HG02678 (cell line): ENCODE data around the gene CYP1A2.
A peak's percentile ranks its signal among the peaks of the same experiment; 100 is the strongest.
"Not testable (repeated sequence)": the region's sequence is repeated elsewhere in the genome, so short reads cannot be mapped to it uniquely, and the experiment has no call there.

ENCODE experiments used
- ATAC-seq: cut with Tn5 transposase; IDR thresholded peaks from one replicate; pipeline ENCODE4 v1.9.1; 2021; ENCODE audit warnings: mild to moderate bottlenecking, moderate library complexity; ENCODE audit not compliant: unreplicated experiment

Gene CYP1A2

GRCh38 chr15:74775894-74776293 lies 27.2 kb downstream of the CYP1A2 start:
- ATAC-seq: no peak

GRCh38 chr15:74776821-74777768 lies 28.4 kb downstream of the CYP1A2 start:
- ATAC-seq: peak; percentile 40

DNA sequence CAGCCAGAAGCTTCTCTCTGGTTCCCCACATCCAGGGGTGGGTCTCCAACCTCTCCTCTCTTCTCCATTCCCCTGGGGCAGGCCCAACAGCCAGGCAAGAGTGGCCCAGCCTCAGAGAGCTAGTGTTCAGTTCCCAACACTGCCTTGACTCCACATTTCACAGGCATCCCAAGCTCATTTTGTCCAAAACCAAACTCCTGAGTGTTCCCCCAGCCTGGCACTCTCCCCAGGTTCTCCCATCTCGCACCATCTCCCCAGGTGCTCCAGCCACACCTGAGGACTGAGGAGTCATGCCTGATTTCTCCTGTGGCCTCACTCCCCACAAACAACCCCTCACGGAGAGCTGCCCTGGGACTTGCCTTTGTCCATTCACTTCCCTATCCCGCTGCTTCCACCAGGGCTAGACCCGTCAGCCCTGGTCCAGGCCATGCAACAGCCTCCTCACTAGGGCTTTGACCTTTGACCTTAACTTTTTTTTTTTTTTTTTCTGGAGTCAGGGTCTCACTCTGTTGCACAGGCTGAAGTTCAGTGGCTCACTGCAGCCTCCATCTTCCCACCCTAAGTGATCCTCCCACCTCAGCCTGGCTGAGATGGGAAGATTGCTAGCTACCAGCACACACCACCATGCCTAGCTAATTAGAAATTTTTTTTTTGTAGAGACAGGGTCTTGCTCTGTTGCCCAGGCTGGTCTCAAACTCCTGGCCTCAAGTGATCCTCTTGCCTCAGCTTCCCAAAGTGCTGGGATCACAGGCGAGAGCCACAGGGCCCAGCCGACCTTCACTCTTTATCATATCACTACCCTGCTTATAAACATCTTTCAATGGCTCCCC lies 29.3 kb downstream of the CYP1A2 start:
- no peak for ATAC-seq

DNA sequence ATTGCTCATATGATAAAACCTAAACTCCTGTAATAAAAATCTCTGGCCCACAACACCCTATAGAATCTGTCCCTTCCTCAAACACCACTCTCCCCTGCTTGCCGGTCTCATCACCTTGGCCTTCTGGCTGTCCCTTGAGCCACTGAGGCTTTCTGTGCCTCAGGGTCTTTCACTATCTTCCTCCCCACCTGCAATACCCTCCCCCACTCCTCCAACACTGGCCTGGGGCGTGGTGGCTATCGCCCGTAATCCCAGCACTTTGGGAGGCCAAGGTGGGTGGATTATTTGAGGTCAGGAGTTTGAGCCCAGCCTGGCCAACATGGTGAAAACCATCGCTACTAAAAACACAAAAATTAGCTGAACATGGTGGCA lies 29.9 kb downstream of the CYP1A2 start:
- ATAC-seq: no peak

GRCh38 chr15:74779162-74779648 lies 30.6 kb downstream of the CYP1A2 start:
- ATAC-seq: no peak

GRCh38 chr15:74780523-74781430 lies 32.1 kb downstream of the CYP1A2 start:
- no peak for ATAC-seq

GRCh38 chr15:74781431-74782258 lies 33.0 kb downstream of the CYP1A2 start, which contains the start of gene CSK:
TSS of gene CSK (plus strand) at chr15:74782080. CDS start at chr15:74798298, 16,218 bp downstream.
- peak; percentile 49 for ATAC-seq

DNA sequence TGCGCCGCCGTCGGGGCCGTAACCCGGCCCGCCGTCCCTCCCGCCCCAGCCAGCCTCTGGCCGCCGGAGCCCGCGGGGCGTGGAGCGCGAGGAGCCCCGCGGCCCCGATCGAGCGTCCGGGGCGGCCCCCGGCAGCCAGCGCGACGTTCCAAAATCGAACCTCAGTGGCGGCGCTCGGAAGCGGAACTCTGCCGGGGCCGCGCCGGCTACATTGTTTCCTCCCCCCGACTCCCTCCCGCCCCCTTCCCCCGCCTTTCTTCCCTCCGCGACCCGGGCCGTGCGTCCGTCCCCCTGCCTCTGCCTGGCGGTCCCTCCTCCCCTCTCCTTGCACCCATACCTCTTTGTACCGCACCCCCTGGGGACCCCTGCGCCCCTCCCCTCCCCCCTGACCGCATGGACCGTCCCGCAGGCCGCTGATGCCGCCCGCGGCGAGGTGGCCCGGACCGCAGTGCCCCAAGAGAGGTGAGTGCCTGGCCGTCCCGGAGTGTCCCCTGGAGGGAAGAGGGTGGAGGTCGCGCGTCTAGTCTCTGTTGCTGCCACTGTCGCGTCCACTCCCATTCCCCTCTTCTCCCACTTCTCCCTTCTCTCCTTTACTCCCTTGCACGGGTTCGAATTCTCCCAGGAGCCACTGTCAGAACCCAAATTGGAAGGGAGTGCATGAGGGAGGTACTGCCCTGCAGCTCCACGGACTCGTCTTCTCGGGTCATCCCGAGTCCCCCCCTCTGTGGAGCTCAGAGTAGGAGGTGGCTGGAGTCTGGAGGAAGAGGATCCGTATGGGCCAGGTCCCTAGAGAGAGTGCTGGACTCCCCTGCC lies 33.8 kb downstream of the CYP1A2 start:
- ATAC-seq: peak; percentile 15

- no peak for ATAC-seq
Measured at GRCh38 chr15:74783072-74783807, 34.6 kb downstream of the CYP1A2 start.

DNA sequence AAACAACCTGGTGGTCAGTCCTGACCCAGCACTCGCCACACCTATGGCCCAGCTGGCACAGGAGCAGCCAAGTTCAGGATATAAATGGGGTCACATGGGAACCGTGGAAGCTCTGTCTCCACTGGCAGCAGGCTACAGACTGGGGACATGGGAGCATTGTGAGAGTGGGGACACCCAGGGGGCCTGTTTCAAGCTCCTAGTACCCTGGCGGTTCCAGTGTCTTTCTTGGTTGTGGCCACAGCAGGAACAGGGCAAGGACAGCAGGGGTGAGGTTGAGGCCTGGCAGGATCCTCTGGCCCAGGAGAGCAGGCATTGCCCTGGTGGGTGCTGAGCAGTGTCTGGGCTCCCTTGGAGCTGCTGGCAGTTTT lies 35.1 kb downstream of the CYP1A2 start:
- ATAC-seq: no peak

- ATAC-seq: no peak
Measured at GRCh38 chr15:74784426-74785193, 36.0 kb downstream of the CYP1A2 start.

GRCh38 chr15:74785194-74786032 lies 36.8 kb downstream of the CYP1A2 start:
- ATAC-seq: no peak

- not testable (repeated sequence) for ATAC-seq
Measured at GRCh38 chr15:74786081-74786480, 37.4 kb downstream of the CYP1A2 start.

- no peak for ATAC-seq
Measured at GRCh38 chr15:74786551-74787165, 38.0 kb downstream of the CYP1A2 start.

- ATAC-seq: peak; percentile 47
Measured at GRCh38 chr15:74787251-74788041, 38.8 kb downstream of the CYP1A2 start.
